Astrocyte (in vitro differentiated cells and primary cell): ENCODE measurements around the gene CPLX3.

ENCODE experiments used
- CTCF ChIP-seq: IDR thresholded peaks from 2 replicates; pipeline ENCODE4 v1.5.1; 2011; ENCODE audit warnings: low read depth, mild to moderate bottlenecking, inconsistent platforms, low read length, moderate library complexity; ENCODE audit not compliant: insufficient read depth
- EZH2 ChIP-seq: IDR thresholded peaks from 2 replicates; pipeline ENCODE4 v1.6.1; 2012; ENCODE audit warnings: mild to moderate bottlenecking, low read length, inconsistent platforms; ENCODE audit not compliant: insufficient read depth

- no peak for TF ChIP-seq CTCF
- TF ChIP-seq EZH2 = no peak
These were observed 9.1 kb upstream of the CPLX3 start for GRCh38 chr15:74817370-74817737.
